DOHH2 (cell line): Measurements from ENCODE around the gene HOXB8.
A peak's percentile ranks its signal among the peaks of the same experiment; 100 is the strongest.

ENCODE experiments used
- H3F3A ChIP-seq: fragments of 200-600 bp; sonication (generic), shearing (Covaris generic); 2 replicates; pipeline ENCODE4 v1.6.0; 2016; ENCODE audit warnings: antibody characterized with exemption, mild to moderate bottlenecking; ENCODE audit not compliant: control insufficient read depth, insufficient read depth
- H3K27ac ChIP-seq: fragments of 200-600 bp; sonication (generic); 2 replicates; pipeline ENCODE4 v1.5.1; 2014; ENCODE audit warnings: low read depth, mild to moderate bottlenecking, low read length, moderate library complexity
- H3K27me3 ChIP-seq: fragments of 200-600 bp; sonication (generic); 2 replicates; pipeline ENCODE4 v1.6.1; 2014; ENCODE audit warnings: mild to moderate bottlenecking, low read length, mixed read lengths; ENCODE audit not compliant: control insufficient read depth
- H3K36me3 ChIP-seq: fragments of 200-600 bp; sonication (generic); 2 replicates; pipeline ENCODE4 v1.6.1; 2014; ENCODE audit warnings: mild to moderate bottlenecking, low read length, moderate library complexity, mixed read lengths; ENCODE audit not compliant: control insufficient read depth
- H3K4me1 ChIP-seq: fragments of 200-600 bp; sonication (generic); 2 replicates; pipeline ENCODE4 v1.6.1; 2014; ENCODE audit warnings: mild to moderate bottlenecking, low read length, mixed read lengths; ENCODE audit not compliant: control insufficient read depth
- H3K4me2 ChIP-seq: fragments of 200-600 bp; sonication (generic); 2 replicates; pipeline ENCODE4 v1.6.0; 2014; ENCODE audit warnings: mild to moderate bottlenecking, low read length, moderate library complexity
- H3K4me3 ChIP-seq: fragments of 200-600 bp; sonication (generic); 2 replicates; pipeline ENCODE4 v1.5.1; 2014; ENCODE audit warnings: mild to moderate bottlenecking, low read length, mixed read lengths
- H3K79me2 ChIP-seq: fragments of 200-600 bp; sonication (generic); 2 replicates; pipeline ENCODE4 v1.6.1; 2014; ENCODE audit warnings: mild to moderate bottlenecking, low read length, mixed read lengths; ENCODE audit not compliant: control insufficient read depth
- H3K9me2 ChIP-seq: fragments of 200-600 bp; sonication (generic); replicated peaks from 2 replicates; pipeline ENCODE4 v1.6.1; 2014; ENCODE audit warnings: mild to moderate bottlenecking, low read length, mixed read lengths; ENCODE audit not compliant: control insufficient read depth
- H3K9me3 ChIP-seq: fragments of 200-600 bp; sonication (generic); 2 replicates; pipeline ENCODE4 v1.6.1; 2014; ENCODE audit warnings: antibody characterized with exemption, low read length, mixed read lengths; ENCODE audit not compliant: control insufficient read depth, insufficient read depth
- H4K20me1 ChIP-seq: fragments of 200-600 bp; sonication (generic); 2 replicates; pipeline ENCODE4 v1.6.0; 2014; ENCODE audit warnings: low read depth, mild to moderate bottlenecking, antibody characterized with exemption, low read length, moderate library complexity; ENCODE audit not compliant: control insufficient read depth, insufficient read depth
- CTCF ChIP-seq: fragments of 200-600 bp; sonication (generic); IDR thresholded peaks from one replicate; pipeline ENCODE4 v1.5.1; 2014; ENCODE audit warnings: antibody characterized with exemption, mild to moderate bottlenecking, low read depth, low read length; ENCODE audit not compliant: poor library complexity, severe bottlenecking
- EZH2phosphoT487 ChIP-seq: fragments of 200-600 bp; sonication (generic); IDR thresholded peaks from 2 replicates; pipeline ENCODE4 v1.6.1; 2017; ENCODE audit warnings: borderline replicate concordance, mild to moderate bottlenecking, antibody characterized with exemption, low read length, moderate library complexity, mixed read lengths

The HOXB8 gene

GRCh38 chr17:48594538-48595277 lies 20.4 kb downstream of the HOXB8 start:
- no peak for TF ChIP-seq EZH2phosphoT487
- no peak for TF ChIP-seq CTCF
- Histone ChIP-seq H3K4me2 (no peak overlapping the region), H3K36me3 (no peaks in the 10 kb centered on the region), H3K27me3 (peaks cover 73% of the 10 kb centered on the region), H3K4me1 (peaks cover 4% of the 10 kb centered on the region; the same call in 1 of the 2 replicates), H3K9me3 (no peaks in the 10 kb centered on the region), H3K27ac (no peak overlapping the region), H4K20me1 (peaks cover 3% of the 10 kb centered on the region; the same call in 1 of the 2 replicates), H3K79me2 (no peaks in the 10 kb centered on the region), H3K4me3 (no peak overlapping the region), H3K9me2 (no peaks in the 10 kb centered on the region), H3F3A (no peaks in the 10 kb centered on the region)

- H3K4me1 ChIP-seq: peaks cover 4% of the 10 kb centered on the region; the same call in 1 of the 2 replicates
- H3K27ac ChIP-seq: no peak overlapping the region
- H3F3A ChIP-seq: no peaks in the 10 kb centered on the region
- no peaks in the 10 kb centered on the region for H3K36me3 ChIP-seq
- H3K4me2 ChIP-seq: no peak overlapping the region
- no peaks in the 10 kb centered on the region for H3K9me3 ChIP-seq
- H3K79me2 ChIP-seq: no peaks in the 10 kb centered on the region
- H3K4me3 ChIP-seq: no peak overlapping the region
- peaks cover 73% of the 10 kb centered on the region for H3K27me3 ChIP-seq
- H4K20me1 ChIP-seq: peaks cover 3% of the 10 kb centered on the region; the same call in 1 of the 2 replicates
- peak; percentile 81 for TF ChIP-seq CTCF
- no peak for TF ChIP-seq EZH2phosphoT487
- no peaks in the 10 kb centered on the region for H3K9me2 ChIP-seq
These were observed 21.1 kb downstream of the HOXB8 start for GRCh38 chr17:48593840-48594537.

- peaks cover 73% of the 10 kb centered on the region for H3K27me3 ChIP-seq
- H3K4me3 ChIP-seq: no peak within 1 kb of the TSS
These were observed 21.8 kb downstream of the HOXB8 start, which contains the start of gene HOXB5 for GRCh38 chr17:48593126-48593829. TSS of gene HOXB5 (minus strand) at chr17:48593779. CDS start at chr17:48593682, 97 bp downstream.

More at GRCh38 chr17:48593126-48593829, 21.8 kb downstream of the HOXB8 start, which contains the start of gene HOXB5:
- H3K9me2 ChIP-seq: no peaks in the 10 kb centered on the region
- H3K27ac ChIP-seq: no peak within 1 kb of the TSS
- peaks cover 3% of the 10 kb centered on the region; the same call in 1 of the 2 replicates for H4K20me1 ChIP-seq
- H3K4me1 ChIP-seq: peaks cover 4% of the 10 kb centered on the region; the same call in 1 of the 2 replicates
- no peaks in the 10 kb centered on the region for H3K79me2 ChIP-seq
- H3F3A ChIP-seq: no peaks in the 10 kb centered on the region
- no peaks in the 10 kb centered on the region for H3K9me3 ChIP-seq
- no peaks in the 10 kb centered on the region for H3K36me3 ChIP-seq
- H3K4me2 ChIP-seq: no peak within 1 kb of the TSS
- TF ChIP-seq EZH2phosphoT487 (peak; percentile 50; the same call in 1 of the 2 replicates), CTCF (no peak)
